Ovary (tissue), 3 donors: ENCODE data around the gene C4orf50.

Experiments
- CTCF ChIP-seq, 3 donors: fragments of 450-650 bp in 2 of 3; fragments of 200-600 bp in 1 of 3; IDR thresholded peaks; one replicate each; pipeline versions ENCODE4 v1.5.1 to v1.8.0; 2016 to 2022; ENCODE audit warnings: antibody characterized with exemption in 3 of 3, mild to moderate bottlenecking in 1 of 3
- EP300 ChIP-seq: sonication (generic); formaldehyde crosslinking; IDR thresholded peaks from one replicate; pipeline ENCODE4 v1.6.1; 2017; ENCODE audit warnings: antibody characterized with exemption
- donor health status: DM: no; HTN: no; CAD: no.

- TF ChIP-seq CTCF (IDR thresholded peaks at IDR 0.05), result no peak
- TF ChIP-seq EP300, result no peak
Observed at GRCh38 chr4:5982156-5982973, 35.9 kb downstream of the C4orf50 start.
